ENCODE results near the gene SIK2. TPM values are rescaled to one million over a fixed set of nuclear protein-coding genes. Genes with fewer than 3 reads are reported as not detected.

Gene SIK2
- total and polyA plus RNA-seq, 2 experiments from 2014 or later: 1.5 to 14.2 TPM

DNA sequence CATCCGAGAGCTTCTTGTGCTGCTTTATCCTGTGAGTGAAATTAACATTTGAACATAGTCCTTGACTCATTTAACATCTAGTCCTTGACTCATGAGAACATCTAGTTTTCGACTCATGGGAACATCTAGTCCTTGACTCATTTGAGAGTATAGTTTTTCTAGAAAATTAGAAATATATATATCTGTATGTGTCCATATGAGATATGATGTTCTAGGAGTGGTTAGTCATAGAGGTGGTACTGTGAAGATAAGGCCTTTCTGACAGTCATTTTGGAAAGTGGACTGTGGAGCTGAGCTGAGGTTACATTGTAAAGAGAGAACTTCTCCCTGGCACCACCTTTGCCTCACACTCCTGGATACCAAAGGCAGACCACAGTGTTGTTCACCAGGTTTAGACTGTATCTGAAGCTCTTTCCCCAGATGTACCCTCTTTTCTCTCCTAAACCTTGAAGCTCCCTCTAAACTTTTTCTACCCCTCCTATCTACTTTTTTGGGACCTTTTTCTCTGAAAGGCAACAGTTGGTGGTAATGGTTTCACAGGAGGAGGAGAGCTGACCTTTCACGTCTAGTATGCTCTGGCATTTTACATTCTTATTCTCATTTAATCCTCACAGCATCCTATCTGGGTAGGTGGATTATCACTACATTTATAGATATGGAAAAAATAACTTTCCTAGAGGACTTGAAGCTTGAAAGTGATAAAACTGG, 96.8 kb downstream of the SIK2 start:
- Histone ChIP-seq H3K27ac (no peak overlapping the region), H3K4me1 (ENCODE audit: low read depth) (peaks cover 17% of the 10 kb centered on the region), H3K4me3 (no peak overlapping the region), H3K9me3 (ENCODE audit: low read depth) (no peaks in the 10 kb centered on the region), H3K36me3 (peaks cover 2% of the 10 kb centered on the region), H3K27me3 (no peaks in the 10 kb centered on the region)
- TF ChIP-seq, protein P1, sequence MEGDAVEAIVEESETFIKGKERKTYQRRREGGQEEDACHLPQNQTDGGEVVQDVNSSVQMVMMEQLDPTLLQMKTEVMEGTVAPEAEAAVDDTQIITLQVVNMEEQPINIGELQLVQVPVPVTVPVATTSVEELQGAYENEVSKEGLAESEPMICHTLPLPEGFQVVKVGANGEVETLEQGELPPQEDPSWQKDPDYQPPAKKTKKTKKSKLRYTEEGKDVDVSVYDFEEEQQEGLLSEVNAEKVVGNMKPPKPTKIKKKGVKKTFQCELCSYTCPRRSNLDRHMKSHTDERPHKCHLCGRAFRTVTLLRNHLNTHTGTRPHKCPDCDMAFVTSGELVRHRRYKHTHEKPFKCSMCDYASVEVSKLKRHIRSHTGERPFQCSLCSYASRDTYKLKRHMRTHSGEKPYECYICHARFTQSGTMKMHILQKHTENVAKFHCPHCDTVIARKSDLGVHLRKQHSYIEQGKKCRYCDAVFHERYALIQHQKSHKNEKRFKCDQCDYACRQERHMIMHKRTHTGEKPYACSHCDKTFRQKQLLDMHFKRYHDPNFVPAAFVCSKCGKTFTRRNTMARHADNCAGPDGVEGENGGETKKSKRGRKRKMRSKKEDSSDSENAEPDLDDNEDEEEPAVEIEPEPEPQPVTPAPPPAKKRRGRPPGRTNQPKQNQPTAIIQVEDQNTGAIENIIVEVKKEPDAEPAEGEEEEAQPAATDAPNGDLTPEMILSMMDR (IDR thresholded peaks at IDR 0.05; ENCODE audit: low read depth, low read length): no peak
- no peak for DNase-seq (ENCODE audit: low read depth in 1 of 2, low spot score in 1 of 2)

DNA sequence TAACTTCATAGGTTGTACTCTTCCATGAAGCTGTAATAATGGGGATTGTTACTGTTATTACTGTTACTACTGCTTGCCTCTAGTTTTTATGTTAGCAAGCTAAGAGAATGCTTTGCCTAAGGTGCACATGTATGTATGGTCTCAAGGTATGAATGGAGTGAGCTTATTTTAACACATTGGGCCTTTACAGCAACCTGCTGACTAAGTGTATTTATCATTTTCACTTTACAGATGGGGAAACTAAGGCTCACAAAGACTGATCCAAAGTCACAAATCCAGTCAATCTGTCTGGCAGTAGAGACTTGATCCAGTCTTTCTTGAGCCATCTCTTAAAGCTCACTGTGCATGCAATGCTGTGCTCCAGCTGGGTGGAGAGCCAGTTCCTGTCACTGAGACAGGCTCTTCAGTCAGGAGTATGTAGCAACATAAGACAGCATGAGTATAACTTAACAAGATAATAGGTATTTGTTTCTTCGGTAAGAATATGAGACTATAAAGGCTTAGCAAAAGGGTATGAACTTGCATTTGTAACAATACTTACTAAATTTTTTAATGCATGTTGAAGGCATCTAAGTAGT, 97.4 kb downstream of the SIK2 start:
- H3K36me3 ChIP-seq: peaks cover 6% of the 10 kb centered on the region
- H3K9me3 ChIP-seq (ENCODE audit: low read depth): no peaks in the 10 kb centered on the region
- no peak overlapping the region for H3K4me3 ChIP-seq
- H3K4me1 ChIP-seq (ENCODE audit: low read depth): peaks cover 10% of the 10 kb centered on the region
- DNase-seq (ENCODE audit: low read depth in 1 of 2, low spot score in 1 of 2): no peak
- H3K27ac ChIP-seq: no peak overlapping the region
- TF ChIP-seq, protein P1 (IDR thresholded peaks at IDR 0.05; ENCODE audit: low read depth, low read length): no peak
- H3K27me3 ChIP-seq: no peaks in the 10 kb centered on the region

DNA sequence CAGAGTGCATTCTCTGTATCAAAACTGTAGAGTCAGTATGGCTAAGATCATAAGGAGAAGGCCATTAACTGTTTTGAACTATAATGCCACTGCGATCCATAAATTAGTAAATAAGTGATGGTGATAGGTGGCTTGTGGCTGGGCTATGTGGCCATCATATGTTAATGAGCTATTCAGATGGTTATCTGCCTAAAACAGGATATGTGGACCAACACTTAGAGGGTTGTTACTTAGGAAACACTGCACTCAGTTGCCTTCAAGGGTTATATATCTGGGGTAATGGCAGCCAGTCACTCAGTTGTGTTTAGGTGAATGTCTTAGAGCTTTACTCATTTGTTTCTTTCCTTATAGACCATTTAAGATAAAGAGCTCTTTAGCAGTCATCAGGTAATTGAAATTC, 97.9 kb downstream of the SIK2 start:
- no peaks in the 10 kb centered on the region for H3K27me3 ChIP-seq
- TF ChIP-seq, protein P1 (IDR thresholded peaks at IDR 0.05; ENCODE audit: low read depth, low read length): no peak
- H3K36me3 ChIP-seq: peaks cover 11% of the 10 kb centered on the region
- peaks cover 5% of the 10 kb centered on the region for H3K4me1 ChIP-seq (ENCODE audit: low read depth)
- H3K9me3 ChIP-seq (ENCODE audit: low read depth): no peaks in the 10 kb centered on the region
- no peak for DNase-seq (ENCODE audit: low read depth in 1 of 2, low spot score in 1 of 2)
- H3K27ac ChIP-seq: no peak overlapping the region
- no peak overlapping the region for H3K4me3 ChIP-seq

DNA sequence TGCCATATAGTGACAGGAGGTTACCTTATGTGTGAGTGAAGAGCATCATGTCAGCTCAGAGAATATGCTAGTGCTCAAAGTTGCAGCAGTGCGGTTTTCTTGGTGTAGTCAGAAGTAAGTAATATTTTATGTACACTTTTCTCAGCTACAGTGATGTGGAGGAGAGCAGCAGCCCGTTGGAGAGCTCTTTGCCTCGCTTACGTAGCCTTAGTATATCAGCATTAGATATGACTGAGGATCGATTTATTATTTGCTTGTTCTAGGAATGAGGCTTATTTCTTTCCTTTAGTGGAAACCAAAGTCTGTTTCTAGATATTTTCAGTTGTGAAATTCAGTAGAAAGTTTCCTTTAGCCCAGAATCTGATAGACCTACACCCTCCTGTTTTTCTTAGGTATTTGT, 100.4 kb downstream of the SIK2 start:
- peaks cover 3% of the 10 kb centered on the region for H3K4me1 ChIP-seq (ENCODE audit: low read depth)
- no peaks in the 10 kb centered on the region for H3K9me3 ChIP-seq (ENCODE audit: low read depth)
- no peaks in the 10 kb centered on the region for H3K27me3 ChIP-seq
- TF ChIP-seq, protein P1 (IDR thresholded peaks at IDR 0.05; ENCODE audit: low read depth, low read length): no peak
- DNase-seq (ENCODE audit: low read depth in 1 of 2, low spot score in 1 of 2): no peak
- no peak overlapping the region for H3K27ac ChIP-seq
- no peak overlapping the region for H3K4me3 ChIP-seq
- H3K36me3 ChIP-seq: peaks cover 30% of the 10 kb centered on the region

DNA sequence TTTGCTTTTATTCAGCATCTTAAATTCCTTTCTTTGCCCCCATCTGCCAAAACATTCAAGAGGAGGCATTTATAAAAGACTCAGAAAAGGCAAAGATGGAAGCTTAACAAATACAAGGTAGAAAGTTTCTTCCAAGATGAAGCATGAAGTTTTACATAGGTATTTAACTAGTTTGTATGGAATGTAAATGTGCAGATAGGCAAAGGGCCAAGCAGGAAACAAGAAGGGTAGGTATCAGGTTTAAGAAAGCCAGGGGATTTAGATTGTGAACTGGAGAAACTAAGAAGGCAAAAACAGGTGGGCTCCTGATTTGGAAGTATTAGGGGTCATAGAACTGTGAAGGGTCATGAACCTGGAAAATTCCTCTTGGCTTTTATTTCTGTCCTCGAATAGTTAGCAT, 101.3 kb downstream of the SIK2 start:
- Histone ChIP-seq H3K27me3 (no peaks in the 10 kb centered on the region), H3K4me3 (no peak overlapping the region), H3K27ac (no peak overlapping the region)

More for the DNA sequence above, 101.3 kb downstream of the SIK2 start:
- peaks cover 3% of the 10 kb centered on the region for H3K4me1 ChIP-seq (ENCODE audit: low read depth)
- TF ChIP-seq, protein P1 (IDR thresholded peaks at IDR 0.05; ENCODE audit: low read depth, low read length): no peak
- peaks cover 33% of the 10 kb centered on the region for H3K36me3 ChIP-seq
- H3K9me3 ChIP-seq (ENCODE audit: low read depth): no peaks in the 10 kb centered on the region
- DNase-seq (ENCODE audit: low read depth in 1 of 2, low spot score in 1 of 2): no peak
